Activated T-cell treated with anti-CD3 and anti-CD28 coated beads for 4 hours (primary cell): ENCODE measurements around the gene GDF10.

Experiments
- DNase-seq: peaks from one replicate; pipeline ENCODE4 v3.0.0-alpha.2; 2020

The GDF10 gene

DNA sequence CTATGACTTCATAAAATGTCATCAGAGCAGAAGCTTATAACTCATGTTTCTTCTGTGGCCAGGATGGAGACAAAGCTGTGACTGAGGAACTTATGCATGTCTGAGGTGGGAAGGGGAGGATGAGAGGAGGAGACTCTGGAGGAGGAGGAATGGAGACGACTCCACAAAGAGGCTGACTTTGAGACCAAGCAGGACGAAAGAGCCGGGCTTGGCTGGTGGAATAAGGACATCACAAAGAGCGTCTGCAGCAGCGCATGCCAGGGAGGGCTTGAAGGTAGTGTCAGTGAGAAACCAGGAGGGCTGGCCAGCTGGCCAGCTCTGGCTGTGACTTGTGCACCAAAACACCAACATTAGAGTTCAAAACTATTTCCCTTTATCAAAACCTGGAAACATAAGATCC lies 16.1 kb downstream of the GDF10 start:
- DNase-seq, result no peak

- no peak for DNase-seq
Measured at GRCh38 chr10:47317251-47317650, 17.3 kb downstream of the GDF10 start.

GRCh38 chr10:47318706-47319105 lies 18.7 kb downstream of the GDF10 start:
- DNase-seq, result no peak

DNA sequence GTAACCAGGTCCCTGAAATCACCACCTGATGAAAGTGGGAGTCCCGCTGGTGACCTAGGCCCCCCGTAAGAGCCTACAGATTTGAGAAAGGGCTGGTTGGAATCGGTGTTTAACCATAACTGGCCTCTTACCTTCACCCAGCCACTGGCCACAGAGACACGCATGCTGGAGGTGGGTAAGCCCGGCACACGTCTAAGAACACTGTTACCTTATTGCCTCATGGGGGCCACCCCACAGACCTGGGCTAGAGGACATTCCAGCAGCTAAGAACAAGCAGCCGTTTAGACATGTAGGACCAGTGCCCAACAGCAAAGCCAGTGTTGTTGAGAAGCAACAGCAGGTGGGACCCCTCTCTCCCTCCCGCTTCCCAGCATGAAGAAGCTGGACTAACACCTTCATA lies 19.8 kb downstream of the GDF10 start:
- DNase-seq, result no peak

DNA sequence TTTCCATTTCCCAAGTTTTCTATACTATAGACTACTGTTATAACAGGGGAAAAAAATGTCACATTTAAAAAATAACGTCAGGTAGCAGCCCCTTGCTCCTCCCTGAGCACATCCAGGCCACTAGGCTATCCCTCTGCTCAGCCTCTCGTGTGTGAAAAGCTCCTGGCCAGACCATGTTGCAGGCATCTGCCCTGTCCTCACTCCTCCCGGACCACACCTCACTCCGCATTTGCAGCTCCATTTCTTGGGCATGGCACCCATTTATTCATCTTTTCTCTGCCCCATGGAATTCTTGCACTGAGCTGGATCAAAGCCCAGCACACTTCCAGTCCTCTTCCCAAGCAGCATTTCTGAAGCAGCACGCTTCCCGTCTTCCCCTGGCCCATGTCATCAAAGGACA lies 20.8 kb downstream of the GDF10 start:
- no peak for DNase-seq

- DNase-seq, result no peak
Measured at GRCh38 chr10:47321521-47322195, 21.7 kb downstream of the GDF10 start.

DNA sequence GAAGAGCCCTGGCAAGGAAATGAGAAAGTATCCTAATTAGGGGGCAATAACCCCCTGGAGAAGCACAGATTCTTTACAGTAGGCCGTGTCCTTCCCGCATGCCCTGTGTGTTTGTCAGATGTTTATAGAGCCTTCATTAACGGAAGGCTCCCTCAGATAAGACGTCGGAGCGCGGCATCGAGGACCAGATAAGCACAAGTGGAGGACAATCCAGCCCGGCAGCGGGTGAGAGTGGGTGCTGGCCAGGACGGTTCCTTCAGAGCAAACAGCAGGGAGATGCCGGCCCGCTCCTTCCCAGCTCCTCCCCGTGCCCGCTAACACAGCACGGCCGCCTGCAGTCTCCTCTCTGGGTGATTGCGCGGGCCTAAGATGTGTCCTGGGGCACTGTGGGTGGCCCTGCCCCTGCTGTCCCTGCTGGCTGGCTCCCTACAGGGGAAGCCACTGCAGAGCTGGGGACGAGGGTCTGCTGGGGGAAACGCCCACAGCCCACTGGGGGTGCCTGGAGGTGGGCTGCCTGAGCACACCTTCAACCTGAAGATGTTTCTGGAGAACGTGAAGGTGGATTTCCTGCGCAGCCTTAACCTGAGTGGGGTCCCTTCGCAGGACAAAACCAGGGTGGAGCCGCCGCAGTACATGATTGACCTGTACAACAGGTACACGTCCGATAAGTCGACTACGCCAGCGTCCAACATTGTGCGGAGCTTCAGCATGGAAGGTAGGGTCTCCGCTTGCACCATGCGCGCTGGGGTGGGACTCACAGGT lies 22.5 kb downstream of the GDF10 start, which contains the start of gene GDF2:
GDF2 (plus strand) TSS at position 155 of the 762 bp plus-strand sequence; CDS start at position 370, 215 bp downstream.
- no peak for DNase-seq

DNA sequence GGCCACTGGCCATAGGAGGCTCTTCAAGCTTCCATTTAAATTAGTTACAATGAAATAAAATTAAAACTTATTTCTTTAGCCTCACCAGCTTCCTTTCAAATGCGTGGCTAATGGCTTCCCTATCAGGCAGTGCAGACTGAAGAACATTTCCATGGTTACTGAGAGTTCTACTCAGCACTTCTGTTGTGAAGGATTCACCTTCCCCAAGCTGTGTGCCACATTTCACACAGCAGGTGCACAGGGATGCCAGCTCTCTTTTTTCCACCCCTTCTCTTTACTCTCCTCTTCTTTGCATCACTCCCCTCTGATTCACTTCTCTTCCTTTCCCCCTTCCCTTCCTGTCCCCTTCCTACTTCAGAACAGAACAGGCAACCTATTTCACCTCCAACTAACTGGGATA lies 23.1 kb downstream of the GDF10 start:
- no peak for DNase-seq

DNA sequence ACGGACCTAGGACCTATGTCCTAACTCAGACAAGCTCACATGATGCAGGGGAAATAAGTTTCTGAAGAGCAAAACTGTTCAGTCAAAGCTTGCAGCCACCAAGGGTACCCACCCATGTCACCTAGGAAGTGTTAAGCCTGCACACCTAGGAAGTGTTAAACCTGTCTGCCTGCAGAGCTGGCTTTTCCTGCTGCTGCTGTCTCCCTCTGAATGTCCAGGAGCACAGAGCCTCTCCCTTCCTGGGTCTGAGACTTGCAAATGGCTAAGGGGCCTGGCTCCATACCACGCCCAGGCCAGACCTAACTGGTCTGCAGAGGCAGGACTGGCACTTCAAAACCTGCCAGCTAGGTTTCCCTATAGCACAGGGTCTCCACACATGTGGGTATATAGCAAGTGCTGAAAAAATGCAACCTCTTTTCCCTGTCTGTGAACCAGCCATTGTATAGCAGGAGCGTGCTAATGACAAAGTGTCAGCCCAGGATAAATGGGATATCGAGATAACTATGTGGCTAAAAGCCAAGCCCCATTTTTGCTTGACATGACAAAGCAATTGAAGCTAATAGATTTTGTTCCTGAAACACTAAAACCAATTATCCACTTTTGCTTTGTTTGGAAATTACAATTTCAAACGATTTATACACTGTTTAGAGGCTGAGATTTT lies 23.8 kb downstream of the GDF10 start:
- DNase-seq, result no peak

DNA sequence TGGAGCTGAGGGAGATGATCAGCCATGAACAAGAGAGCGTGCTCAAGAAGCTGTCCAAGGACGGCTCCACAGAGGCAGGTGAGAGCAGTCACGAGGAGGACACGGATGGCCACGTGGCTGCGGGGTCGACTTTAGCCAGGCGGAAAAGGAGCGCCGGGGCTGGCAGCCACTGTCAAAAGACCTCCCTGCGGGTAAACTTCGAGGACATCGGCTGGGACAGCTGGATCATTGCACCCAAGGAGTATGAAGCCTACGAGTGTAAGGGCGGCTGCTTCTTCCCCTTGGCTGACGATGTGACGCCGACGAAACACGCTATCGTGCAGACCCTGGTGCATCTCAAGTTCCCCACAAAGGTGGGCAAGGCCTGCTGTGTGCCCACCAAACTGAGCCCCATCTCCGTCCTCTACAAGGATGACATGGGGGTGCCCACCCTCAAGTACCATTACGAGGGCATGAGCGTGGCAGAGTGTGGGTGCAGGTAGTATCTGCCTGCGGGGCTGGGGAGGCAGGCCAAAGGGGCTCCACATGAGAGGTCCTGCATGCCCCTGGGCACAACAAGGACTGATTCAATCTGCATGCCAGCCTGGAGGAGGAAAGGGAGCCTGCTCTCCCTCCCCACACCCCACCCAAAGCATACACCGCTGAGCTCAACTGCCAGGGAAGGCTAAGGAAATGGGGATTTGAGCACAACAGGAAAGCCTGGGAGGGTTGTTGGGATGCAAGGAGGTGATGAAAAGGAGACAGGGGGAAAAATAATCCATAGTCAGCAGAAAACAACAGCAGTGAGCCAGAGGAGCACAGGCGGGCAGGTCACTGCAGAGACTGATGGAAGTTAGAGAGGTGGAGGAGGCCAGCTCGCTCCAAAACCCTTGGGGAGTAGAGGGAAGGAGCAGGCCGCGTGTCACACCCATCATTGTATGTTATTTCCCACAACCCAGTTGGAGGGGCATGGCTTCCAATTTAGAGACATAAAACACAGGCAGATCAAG lies 25.6 kb downstream of the GDF10 start:
- DNase-seq, result no peak

DNA sequence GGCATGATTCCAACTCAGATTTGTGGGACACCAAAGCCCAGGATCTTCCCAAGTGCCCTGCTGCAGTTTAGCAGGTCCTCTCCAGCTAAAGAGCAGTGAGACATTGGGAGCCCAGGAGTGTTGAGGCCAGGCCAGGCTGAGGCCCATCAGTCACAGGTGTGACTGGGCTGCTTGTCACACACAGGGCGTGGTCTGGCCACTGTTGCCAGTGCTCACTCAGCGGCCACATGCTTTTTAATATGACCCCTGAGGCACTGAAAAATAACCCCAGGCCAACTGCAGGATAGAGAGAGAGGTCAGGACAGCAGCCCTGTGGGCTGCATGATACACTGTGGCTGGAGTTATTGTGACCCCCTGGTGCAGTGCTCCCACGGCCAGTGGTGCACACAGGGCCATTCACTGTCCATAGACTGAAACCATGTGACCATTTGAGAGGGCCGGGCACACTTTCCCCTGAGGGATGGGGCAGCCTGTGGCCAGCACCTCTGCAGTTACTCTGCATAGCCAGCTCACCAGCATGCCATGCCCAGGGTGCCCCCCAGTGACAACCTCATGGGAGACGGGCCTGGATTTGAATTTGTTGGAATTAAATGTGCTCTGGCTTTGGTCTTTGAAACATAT lies 26.4 kb downstream of the GDF10 start:
- DNase-seq, result no peak

GRCh38 chr10:47326927-47327330 lies 26.9 kb downstream of the GDF10 start:
- DNase-seq, result no peak

DNA sequence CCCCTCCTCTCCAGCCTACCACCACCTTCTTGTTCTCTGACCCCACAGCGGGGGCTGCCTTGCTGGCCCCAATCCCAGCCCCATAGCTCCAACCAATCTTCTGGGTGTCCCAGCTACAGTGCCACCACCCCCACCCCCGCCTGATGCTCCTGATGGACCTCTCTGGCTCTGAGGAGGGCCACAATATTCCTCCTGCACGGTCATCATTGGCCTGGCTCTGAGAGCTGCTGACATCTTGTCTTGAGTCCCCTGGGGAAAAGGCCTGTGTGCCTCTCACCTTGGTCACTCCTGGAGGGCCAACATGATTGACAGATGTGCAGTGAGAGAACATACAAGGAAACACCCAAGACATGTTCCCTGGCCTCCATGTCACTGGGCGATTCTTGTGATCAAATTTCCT lies 29.9 kb downstream of the GDF10 start:
- no peak for DNase-seq

DNA sequence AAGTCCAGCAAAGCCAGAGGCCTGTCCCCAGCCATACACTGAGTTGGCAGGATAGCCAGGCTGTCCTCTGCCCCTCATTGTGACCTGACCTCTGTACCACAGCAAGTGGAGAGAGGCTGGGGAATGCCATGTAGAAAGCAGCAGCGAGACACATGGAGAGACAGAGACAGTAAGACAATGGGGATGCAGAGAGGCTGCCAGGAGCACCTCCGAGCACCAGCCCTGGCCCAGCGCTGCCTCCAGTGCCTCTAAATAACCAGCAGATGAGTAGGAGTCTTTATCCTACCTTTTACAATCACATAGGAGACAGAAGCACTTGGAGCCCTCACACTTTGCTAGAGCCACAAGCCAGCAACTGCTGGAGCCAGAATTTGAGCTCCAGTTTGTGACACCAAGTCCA lies 30.4 kb downstream of the GDF10 start:
- DNase-seq, result no peak

- DNase-seq, result no peak
Measured at GRCh38 chr10:47330804-47331203, 30.8 kb downstream of the GDF10 start.

DNA sequence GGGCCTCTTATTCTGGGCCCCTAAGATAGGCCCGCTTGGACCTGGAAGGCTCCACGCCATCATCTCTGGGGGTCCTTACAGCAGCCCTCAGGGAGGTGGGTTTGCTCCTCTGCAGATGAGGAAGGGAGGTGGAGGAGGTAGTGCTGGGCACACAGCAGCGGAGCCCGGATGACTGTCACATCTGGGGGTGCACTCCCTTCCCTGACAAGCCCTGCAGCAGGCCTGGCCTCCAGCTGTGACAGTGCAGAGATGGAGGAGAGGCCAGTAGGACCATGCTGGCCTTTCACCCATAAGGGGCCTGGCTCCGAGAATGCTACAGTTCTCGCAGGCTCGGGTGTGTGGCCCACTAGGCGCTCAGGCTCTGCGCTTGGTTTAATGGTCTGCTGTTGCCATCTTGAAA lies 31.5 kb downstream of the GDF10 start:
- DNase-seq, result no peak

GRCh38 chr10:47331954-47332353 lies 32.0 kb downstream of the GDF10 start:
- no peak for DNase-seq

DNA sequence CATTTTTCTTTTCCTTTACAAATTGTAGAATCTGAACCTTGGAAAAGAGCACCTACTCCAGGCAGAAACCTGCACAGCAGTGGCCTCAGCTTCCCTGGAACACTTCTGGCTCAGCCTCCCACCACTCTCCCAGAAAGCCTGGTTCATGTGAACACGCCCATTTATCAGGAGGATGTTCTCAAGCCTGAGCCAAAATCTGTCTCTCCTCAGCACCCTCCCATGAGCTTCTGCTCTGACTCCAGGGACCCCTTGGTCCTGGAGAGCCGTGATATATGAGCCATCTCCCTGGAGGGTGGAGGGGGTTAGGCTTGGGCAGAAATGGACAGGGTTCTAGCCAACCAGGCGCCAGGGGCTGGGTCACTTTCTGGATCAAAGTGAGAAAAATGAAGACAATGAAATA lies 32.4 kb downstream of the GDF10 start:
- DNase-seq, result no peak

DNA sequence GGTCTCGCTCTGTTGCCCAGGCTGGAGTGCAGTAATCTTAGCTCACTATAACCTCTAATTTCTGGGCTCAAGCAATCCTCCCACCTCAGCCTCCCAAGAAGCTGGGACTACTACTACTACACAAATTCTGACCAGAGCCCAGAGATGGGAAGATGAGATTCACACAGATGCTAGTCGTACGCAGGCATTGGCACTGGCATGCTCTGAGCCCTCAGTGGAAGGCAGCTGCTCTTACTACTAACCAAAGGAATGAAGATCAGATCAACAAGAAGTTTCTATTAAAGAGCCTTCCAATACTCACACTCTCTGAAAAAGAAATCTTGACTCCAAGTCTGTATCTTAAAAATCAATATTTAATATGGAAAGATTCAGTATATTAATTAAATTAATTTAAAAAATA lies 32.9 kb downstream of the GDF10 start:
- DNase-seq, result no peak

GRCh38 chr10:47333532-47333931 lies 33.5 kb downstream of the GDF10 start:
- DNase-seq, result no peak

- no peak for DNase-seq
Measured at GRCh38 chr10:47334466-47335295, 34.7 kb downstream of the GDF10 start.
